GM12892 (cell line): Measurements from ENCODE around the gene NELL2.

Experiments used
- POLR2A ChIP-seq: IDR thresholded peaks from 2 replicates; pipeline ENCODE4 v1.6.1; 2011; ENCODE audit warnings: low read depth, low read length, control low read depth
- POLR2AphosphoS5 ChIP-seq: IDR thresholded peaks from 2 replicates; pipeline ENCODE4 v1.6.1; 2011; ENCODE audit warnings: low read depth, low read length, control low read depth
- TAF1 ChIP-seq: IDR thresholded peaks from 2 replicates; pipeline ENCODE4 v1.6.1; 2011; ENCODE audit warnings: low read depth, mild to moderate bottlenecking, control low read depth, low read length, borderline replicate concordance

- no peak for TF ChIP-seq POLR2AphosphoS5
- TF ChIP-seq POLR2A = no peak
- TF ChIP-seq TAF1 = no peak
Measured at GRCh38 chr12:44694017-44694416, 182.1 kb downstream of the NELL2 start.
